Loucy (cell line): ENCODE results near the gene MYT1.

ENCODE experiments used
- H2AFZ ChIP-seq: fragments of 200-600 bp; sonication (generic); 2 replicates; pipeline ENCODE4 v1.6.0; 2016; ENCODE audit warnings: antibody characterized with exemption, mild to moderate bottlenecking, low read length, moderate library complexity
- H3F3A ChIP-seq: fragments of 200-600 bp; 2 replicates; pipeline ENCODE4 v1.6.0; 2016; ENCODE audit warnings: antibody characterized with exemption, low read depth, mild to moderate bottlenecking
- H3K27me3 ChIP-seq: fragments of 200-600 bp; sonication (generic); 2 replicates; pipeline ENCODE4 v1.6.1; 2014; ENCODE audit warnings: low read length, mild to moderate bottlenecking; ENCODE audit not compliant: insufficient read depth, poor library complexity, severe bottlenecking
- H3K36me3 ChIP-seq: fragments of 200-600 bp; sonication (generic); 2 replicates; pipeline ENCODE4 v1.6.1; 2016; ENCODE audit warnings: low read length; ENCODE audit not compliant: insufficient read depth
- H3K4me1 ChIP-seq: fragments of 200-600 bp; sonication (generic); 2 replicates; pipeline ENCODE4 v1.5.1; 2014; ENCODE audit warnings: low read length, mild to moderate bottlenecking; ENCODE audit not compliant: insufficient read depth, poor library complexity, severe bottlenecking
- H3K4me2 ChIP-seq: fragments of 200-600 bp; sonication (generic); 2 replicates; pipeline ENCODE4 v1.6.0; 2014; ENCODE audit warnings: antibody characterized with exemption, low read length, low read depth, mild to moderate bottlenecking; ENCODE audit not compliant: poor library complexity, severe bottlenecking
- H3K4me3 ChIP-seq: fragments of 200-600 bp; sonication (generic); 2 replicates; pipeline ENCODE4 v1.5.1; 2014; ENCODE audit warnings: low read length, mild to moderate bottlenecking, mixed read lengths; ENCODE audit not compliant: poor library complexity, severe bottlenecking
- H3K79me2 ChIP-seq: fragments of 200-600 bp; sonication (generic); 2 replicates; pipeline ENCODE4 v1.6.1; 2014; ENCODE audit warnings: low read length; ENCODE audit not compliant: insufficient read depth
- H3K9ac ChIP-seq: fragments of 200-600 bp; sonication (generic); 2 replicates; pipeline ENCODE4 v1.6.0; 2014; ENCODE audit warnings: mild to moderate bottlenecking, low read depth, low read length, moderate library complexity; ENCODE audit not compliant: poor library complexity, severe bottlenecking
- H3K9me2 ChIP-seq: fragments of 200-600 bp; sonication (generic); replicated peaks from 2 replicates; pipeline ENCODE4 v1.6.1; 2016; ENCODE audit warnings: low read depth, low read length, mixed read lengths
- H3K9me3 ChIP-seq: fragments of 200-600 bp; sonication (generic); 2 replicates; pipeline ENCODE4 v1.6.1; 2014; ENCODE audit warnings: mild to moderate bottlenecking, antibody characterized with exemption, low read length, low read depth; ENCODE audit not compliant: insufficient read depth
- H4K20me1 ChIP-seq: fragments of 200-600 bp; sonication (generic); 2 replicates; pipeline ENCODE4 v1.6.0; 2014; ENCODE audit warnings: antibody characterized with exemption, low read length, mild to moderate bottlenecking; ENCODE audit not compliant: insufficient read depth, poor library complexity, severe bottlenecking
- CTCF ChIP-seq: fragments of 200-600 bp; sonication (generic); conservative IDR thresholded peaks from 2 replicates; pipeline ENCODE4 v1.5.1; 2014; ENCODE audit warnings: mild to moderate bottlenecking, antibody characterized with exemption, low read length
- EZH2phosphoT487 ChIP-seq: fragments of 200-600 bp; IDR thresholded peaks from 2 replicates; pipeline ENCODE4 v1.6.1; 2018; ENCODE audit warnings: antibody characterized with exemption, mild to moderate bottlenecking, moderate library complexity, borderline replicate concordance

Gene MYT1

GRCh38 chr20:64219202-64219601 is 55.0 kb downstream of the MYT1 start:
- H2AFZ ChIP-seq, result no peak overlapping the region
- no peaks in the 10 kb centered on the region for H3K27me3 ChIP-seq
- H3K4me3 ChIP-seq, result no peak overlapping the region
- no peaks in the 10 kb centered on the region for H3K9me3 ChIP-seq
- H3K4me1 ChIP-seq, result peaks cover 54% of the 10 kb centered on the region
- no peaks in the 10 kb centered on the region for H3K9me2 ChIP-seq
- no peaks in the 10 kb centered on the region for H3K36me3 ChIP-seq
- TF ChIP-seq EZH2phosphoT487 (no peak), CTCF (no peak)
- H4K20me1 ChIP-seq, result no peaks in the 10 kb centered on the region
- no peak overlapping the region for H3K9ac ChIP-seq
- H3F3A ChIP-seq, result no peaks in the 10 kb centered on the region
- H3K4me2 ChIP-seq, result no peak overlapping the region
- H3K79me2 ChIP-seq, result no peaks in the 10 kb centered on the region

- H3K4me2 ChIP-seq, result no peak overlapping the region
- peaks cover 51% of the 10 kb centered on the region for H3K4me1 ChIP-seq
- H2AFZ ChIP-seq, result no peak overlapping the region
Measured at GRCh38 chr20:64219730-64220129, 55.5 kb downstream of the MYT1 start.

GRCh38 chr20:64220420-64220819 is 56.2 kb downstream of the MYT1 start:
- Histone ChIP-seq H3K79me2 (no peaks in the 10 kb centered on the region), H3K4me3 (no peak overlapping the region), H3K36me3 (no peaks in the 10 kb centered on the region), H3K4me2 (no peak overlapping the region), H3K9me3 (no peaks in the 10 kb centered on the region), H2AFZ (no peak overlapping the region), H3K9me2 (no peaks in the 10 kb centered on the region), H3F3A (no peaks in the 10 kb centered on the region), H3K9ac (no peak overlapping the region), H3K4me1 (peaks cover 51% of the 10 kb centered on the region), H3K27me3 (no peaks in the 10 kb centered on the region), H4K20me1 (no peaks in the 10 kb centered on the region)
- TF ChIP-seq EZH2phosphoT487 (no peak), CTCF (no peak)

More at GRCh38 chr20:64219730-64220129, 55.5 kb downstream of the MYT1 start:
- no peaks in the 10 kb centered on the region for H3F3A ChIP-seq
- H3K27me3 ChIP-seq, result no peaks in the 10 kb centered on the region
- H3K4me3 ChIP-seq, result no peak overlapping the region
- no peaks in the 10 kb centered on the region for H4K20me1 ChIP-seq
- H3K9ac ChIP-seq, result no peak overlapping the region
- no peaks in the 10 kb centered on the region for H3K9me3 ChIP-seq
- no peak for TF ChIP-seq CTCF
- TF ChIP-seq EZH2phosphoT487, result no peak
- no peaks in the 10 kb centered on the region for H3K9me2 ChIP-seq
- H3K36me3 ChIP-seq, result no peaks in the 10 kb centered on the region
- H3K79me2 ChIP-seq, result no peaks in the 10 kb centered on the region
